Occipital lobe (tissue), 2 donors: Measurements from ENCODE around the gene SDK2. TPM values are rescaled to one million over a fixed set of nuclear protein-coding genes. Genes with fewer than 3 reads are reported as not detected.
A peak's percentile ranks its signal among the peaks of the same experiment; 100 is the strongest.

Experiments used
- DNase-seq: peaks from one replicate; lab custom pipeline; 2025; lab: John Stamatoyannopoulos, UW
- total RNA-seq: library from RNA; depleted of rRNA; stranded (reverse); fragments of >200 nt; gene quantifications from one replicate; pipeline ENCODE4 v1.2.3, GENCODE V29; 2014

SDK2 gene
- total RNA-seq, 1 donor from 2014 or later: 6.9 TPM

DNA sequence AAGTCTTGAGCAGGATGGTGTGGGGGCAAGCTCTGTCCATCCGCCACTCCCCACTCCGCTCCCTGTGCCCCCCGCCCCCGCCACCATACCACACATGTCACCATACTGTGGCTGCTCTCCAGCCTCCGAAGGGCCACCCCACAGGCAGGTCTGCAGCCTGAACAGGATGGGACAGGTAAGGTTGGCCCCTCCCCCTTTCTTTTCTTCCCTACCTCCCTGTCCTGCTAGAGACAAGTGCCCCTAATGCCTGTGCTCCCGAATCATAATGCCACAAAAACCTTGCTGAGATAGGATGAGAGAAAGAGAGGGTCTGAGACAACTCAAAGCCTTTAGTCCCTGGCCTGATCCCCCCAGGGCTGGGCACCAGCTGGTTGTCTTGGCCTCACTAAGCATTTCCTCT lies 84.7 kb downstream of the SDK2 start:
- no peak for DNase-seq

DNA sequence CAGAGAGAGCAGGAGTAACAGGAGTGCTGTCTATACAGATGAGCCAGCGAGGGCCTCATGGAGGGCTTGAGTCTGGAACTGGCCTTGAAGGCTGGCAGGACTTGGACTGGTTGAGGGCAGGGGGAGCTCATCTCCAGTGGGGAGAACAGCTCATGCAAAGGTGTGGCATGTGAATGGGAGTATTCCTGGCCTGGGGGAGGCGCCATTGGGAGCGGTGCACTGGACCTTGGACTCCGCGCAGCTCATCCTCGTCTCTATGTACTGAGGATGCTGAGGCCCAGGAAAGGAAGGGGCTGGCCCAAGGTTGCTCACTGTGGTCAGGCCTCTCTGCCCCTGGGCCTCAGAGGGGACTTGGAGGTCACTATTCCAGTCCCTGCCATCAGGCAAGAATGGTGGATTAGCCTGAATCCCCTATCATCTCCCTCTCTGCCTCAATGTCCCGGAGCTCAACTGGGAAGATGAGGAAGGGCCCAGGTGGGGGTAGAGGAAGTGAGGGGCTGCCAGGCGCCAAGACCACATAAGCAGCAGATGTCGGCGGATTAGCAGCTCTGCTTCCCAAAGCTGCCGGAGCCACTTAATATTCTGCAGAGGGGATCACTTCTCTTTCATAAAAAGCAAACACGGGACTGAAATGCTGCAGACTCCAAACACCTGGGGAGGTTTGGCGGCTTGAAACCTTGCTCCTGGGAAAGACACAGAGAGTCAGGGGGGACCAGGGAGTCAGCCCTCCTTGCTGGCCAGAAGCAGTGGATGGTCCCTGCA lies 88.9 kb downstream of the SDK2 start:
- no peak for DNase-seq

GRCh38 chr17:73554498-73554897 lies 89.7 kb downstream of the SDK2 start:
- no peak for DNase-seq

DNA sequence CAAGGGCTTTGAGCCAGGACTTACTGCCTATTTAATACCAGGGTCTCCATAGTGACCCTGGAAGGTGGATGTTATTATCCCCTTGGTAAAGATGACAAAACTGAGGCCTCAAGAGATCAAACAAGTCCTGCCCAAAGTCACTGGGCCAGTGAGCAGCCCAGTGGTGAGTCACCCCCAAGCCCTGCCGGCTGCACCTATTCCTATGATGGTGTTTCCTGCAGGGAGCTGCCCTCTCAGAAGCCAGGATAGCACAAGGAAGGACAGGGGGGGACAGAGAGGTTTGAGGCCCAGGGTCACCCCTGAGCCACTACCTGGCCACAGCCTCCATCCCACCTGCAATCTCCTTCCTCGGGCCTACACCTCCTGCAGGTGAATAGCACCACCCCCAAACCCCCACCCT lies 90.9 kb downstream of the SDK2 start:
- no peak for DNase-seq

DNA sequence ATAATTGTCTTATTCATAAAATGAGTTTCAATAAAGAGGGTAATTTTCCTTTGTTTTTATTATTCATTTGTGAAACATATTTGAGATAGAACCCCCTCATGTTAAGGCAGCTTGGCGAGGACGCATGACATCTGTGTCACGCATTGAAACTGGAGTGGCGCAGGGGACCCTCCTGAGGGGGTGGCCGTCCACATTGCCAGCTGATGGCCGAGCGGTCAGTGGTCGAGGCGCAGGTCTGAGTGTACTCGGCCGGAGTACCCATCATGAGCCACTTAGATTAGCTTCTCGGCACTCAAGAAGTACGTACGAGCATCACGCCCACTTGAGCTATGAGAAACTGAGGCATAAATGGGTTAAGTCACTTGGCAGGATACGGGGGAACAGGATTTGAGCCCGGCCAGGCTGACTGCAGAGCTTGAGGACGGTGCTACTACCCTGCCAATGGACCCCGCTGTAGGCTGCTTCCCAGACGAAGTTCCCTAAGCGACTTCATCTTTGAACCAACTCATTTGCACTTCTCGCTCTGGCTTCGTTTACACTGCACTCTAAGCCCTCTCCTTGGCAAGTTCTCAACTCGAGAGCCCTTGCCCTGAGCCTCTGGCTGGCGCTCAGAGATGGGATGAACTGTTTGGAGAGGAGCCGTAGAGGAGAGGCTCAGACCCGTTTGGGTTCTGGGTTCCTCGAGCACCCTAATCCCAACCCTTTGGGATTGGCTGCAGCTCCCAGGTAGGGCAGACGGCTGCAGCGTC lies 91.8 kb downstream of the SDK2 start:
- DNase-seq: no peak

DNA sequence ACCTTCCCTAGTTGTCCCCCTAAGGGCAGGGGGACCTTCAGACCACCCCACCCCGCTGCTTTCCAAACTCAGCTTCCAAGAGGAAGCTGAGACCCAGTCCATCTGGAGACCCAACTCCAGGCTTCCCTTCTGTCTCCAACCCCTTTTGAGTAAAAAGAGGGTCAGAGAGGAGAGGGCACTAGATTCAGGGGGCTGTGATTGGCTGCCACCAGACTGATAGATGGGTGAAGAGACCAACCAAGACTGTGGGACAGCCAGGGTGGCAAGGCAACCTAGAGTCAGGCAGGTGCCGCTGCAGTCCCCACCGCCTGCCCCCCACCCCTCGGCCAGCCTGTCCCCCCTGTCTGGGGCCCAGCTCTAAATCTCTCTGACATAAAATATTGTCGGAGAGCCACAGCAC lies 92.5 kb downstream of the SDK2 start:
- no peak for DNase-seq

- no peak for DNase-seq
These were observed 93.1 kb downstream of the SDK2 start for GRCh38 chr17:73551144-73551543.

- no peak for DNase-seq
These were observed 93.7 kb downstream of the SDK2 start for GRCh38 chr17:73550556-73550955.

GRCh38 chr17:73549841-73550430 lies 94.3 kb downstream of the SDK2 start:
- DNase-seq: no peak

DNA sequence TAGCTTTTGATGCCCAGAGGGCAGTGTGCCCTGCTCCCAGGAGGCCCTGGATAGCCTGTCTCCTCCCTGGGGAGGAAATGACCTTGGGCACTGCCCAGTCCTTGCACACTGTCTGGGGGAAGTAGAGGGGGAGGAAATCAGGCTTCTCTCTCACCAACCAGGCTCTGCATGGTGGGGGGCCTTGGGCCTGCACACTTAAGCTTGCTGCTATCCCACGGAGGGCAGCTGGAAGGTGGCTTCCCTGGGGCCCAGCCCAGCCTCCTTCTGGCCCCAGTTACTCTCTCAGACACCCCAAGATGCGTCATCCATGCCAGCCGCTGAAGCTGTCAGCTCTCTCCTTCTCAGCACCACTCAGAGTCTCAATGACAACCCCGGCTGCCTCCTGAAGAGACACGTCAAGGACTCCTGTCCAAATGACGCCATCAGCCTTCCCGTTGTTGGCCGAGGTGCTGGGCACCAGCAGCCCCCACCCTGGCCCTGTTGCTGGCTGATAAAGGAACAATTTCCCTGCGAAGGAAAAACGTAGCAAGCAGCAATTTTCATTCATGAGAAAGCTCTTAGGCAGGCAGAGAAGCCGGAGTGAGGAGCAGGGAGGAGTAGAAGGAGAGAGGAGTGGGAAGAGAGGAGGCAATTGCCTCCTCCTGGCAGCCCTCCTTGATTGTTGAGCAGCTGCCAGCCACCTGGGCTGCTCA lies 95.5 kb downstream of the SDK2 start:
- no peak for DNase-seq

DNA sequence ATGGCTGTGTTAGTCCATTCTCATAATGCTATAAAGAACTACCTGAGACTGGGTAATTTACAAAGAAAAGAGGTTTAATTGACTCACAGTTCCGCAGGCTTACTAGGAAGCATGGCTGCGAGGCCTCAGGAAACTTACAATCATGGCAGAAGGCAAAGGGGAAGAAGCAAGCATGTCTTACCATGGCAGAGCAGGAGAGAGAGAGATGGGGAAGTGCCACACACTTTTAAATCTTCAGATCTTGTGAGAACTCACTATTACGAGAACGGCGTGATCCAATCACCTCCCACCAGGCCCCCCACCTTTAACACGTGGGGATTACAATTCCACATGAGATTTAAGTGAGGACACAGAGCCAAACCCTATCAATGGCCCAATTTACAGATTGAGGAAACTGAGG lies 96.5 kb downstream of the SDK2 start:
- no peak for DNase-seq

DNA sequence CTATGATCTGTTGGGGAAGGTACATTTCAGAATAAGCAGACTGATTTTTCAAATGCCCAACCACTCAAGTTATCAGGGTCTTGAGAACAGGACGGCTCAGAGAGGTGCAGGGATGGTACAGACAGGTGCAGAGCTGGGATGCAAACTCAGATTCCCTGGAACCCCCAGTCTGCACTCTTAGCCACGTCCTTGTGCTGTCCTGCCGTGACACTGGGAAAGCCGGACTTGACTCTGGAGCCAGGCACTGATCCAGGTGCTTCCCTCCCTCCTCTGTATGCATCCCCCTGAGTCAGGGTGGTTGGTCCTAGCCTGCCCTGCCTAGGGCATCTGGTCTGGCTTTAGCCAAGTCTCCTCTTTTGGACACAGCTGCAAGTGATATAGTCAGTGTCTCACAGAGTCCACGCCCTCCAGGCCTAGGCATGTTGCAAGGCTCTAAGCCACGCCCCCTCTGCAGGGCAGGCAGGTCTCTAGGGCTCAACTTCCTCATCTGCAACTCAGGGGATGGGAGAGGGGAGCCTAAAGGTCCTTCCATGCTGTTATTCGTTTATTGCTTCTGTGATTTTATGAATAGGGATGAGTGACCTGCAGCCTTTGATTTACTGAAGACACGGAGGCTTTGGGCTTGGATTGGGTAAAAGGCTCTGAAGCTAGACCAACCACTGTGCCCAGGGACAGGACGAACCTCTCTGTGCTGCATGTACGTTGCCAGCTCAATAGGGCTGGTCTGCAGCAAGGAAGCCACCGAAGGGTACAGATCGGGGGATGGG lies 97.3 kb downstream of the SDK2 start:
- no peak for DNase-seq

DNA sequence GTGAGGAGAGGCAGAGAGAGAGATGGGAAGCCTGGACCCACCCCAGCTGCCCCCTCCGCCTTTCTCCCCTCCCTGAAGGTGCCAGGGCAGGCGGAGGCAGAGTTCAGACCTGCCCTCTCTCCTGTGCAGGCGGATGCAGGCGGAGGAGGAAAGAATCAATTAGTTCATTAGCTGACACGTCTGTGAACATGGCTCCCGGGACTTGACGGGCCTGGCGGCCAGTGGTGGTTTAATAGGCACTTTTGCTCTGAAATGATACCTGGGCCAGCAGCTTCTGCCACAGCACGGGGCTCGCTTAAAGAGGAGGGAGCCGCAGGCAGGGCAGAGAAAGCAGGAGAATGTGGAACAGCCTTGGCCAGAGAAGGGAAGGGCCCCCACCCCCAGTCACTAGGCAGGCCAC lies 98.1 kb downstream of the SDK2 start:
- DNase-seq: no peak

GRCh38 chr17:73545109-73546032 lies 98.9 kb downstream of the SDK2 start:
- no peak for DNase-seq

GRCh38 chr17:73544333-73544732 lies 99.9 kb downstream of the SDK2 start:
- no peak for DNase-seq

GRCh38 chr17:73542323-73542722 lies 101.9 kb downstream of the SDK2 start:
- DNase-seq: no peak

- DNase-seq: no peak
These were observed 102.7 kb downstream of the SDK2 start for GRCh38 chr17:73541561-73541981.

GRCh38 chr17:73541111-73541510 lies 103.1 kb downstream of the SDK2 start:
- DNase-seq: peak; percentile 32

- DNase-seq: no peak
These were observed 105.1 kb downstream of the SDK2 start for GRCh38 chr17:73539166-73539565.

- no peak for DNase-seq
These were observed 105.8 kb downstream of the SDK2 start for GRCh38 chr17:73538445-73538844.
